ENCODE data around the gene ADGRG4.

GRCh38 chrX:136307471-136307870, 6.7 kb downstream of the ADGRG4 start:
- TF ChIP-seq SP2 (tag by site-specific recombination; IDR thresholded peaks at IDR 0.05) (no peak), ZBTB49 (tag by site-specific recombination; IDR thresholded peaks at IDR 0.05; ENCODE audit: low read depth) (no peak), ZFP41 (tag by site-specific recombination; IDR thresholded peaks at IDR 0.05; ENCODE audit: borderline replicate concordance) (no peak)

Measured in HEK293 (cell line).